GM12878 (cell line): Measurements from ENCODE around the gene PASK. TPM values are rescaled to one million over a fixed set of nuclear protein-coding genes. Genes with fewer than 3 reads are reported as not detected.

Source experiments
- ATF3 ChIP-seq: IDR thresholded peaks from 2 replicates; pipeline ENCODE4 v1.6.1; 2011; ENCODE audit warnings: low read depth, mild to moderate bottlenecking, low read length, moderate library complexity, borderline replicate concordance; ENCODE audit errors: extremely low read depth
- BRCA1 ChIP-seq: IDR thresholded peaks from 2 replicates; pipeline ENCODE4 v1.6.1; 2011; ENCODE audit warnings: low read depth, low read length, improper control_type of control experiment
- CBFB ChIP-seq: IDR thresholded peaks from 2 replicates; pipeline ENCODE4 v1.6.1; 2016; ENCODE audit warnings: antibody characterized with exemption, low read depth
- CEBPZ ChIP-seq: fragments of 150-350 bp; IDR thresholded peaks from 2 replicates; pipeline ENCODE4 v1.6.1; 2016; ENCODE audit warnings: low read depth, low read length
- CREM ChIP-seq: IDR thresholded peaks from 2 replicates; pipeline ENCODE4 v1.6.1; 2014; ENCODE audit warnings: antibody characterized with exemption, low read depth
- E2F8 ChIP-seq: fragments of 450-650 bp; IDR thresholded peaks from 2 replicates; pipeline ENCODE4 v1.6.1; 2018; ENCODE audit warnings: mild to moderate bottlenecking, low read depth, moderate library complexity; ENCODE audit not compliant: partially characterized antibody
- EP300 ChIP-seq, 2 experiments: fragments of 150-350 bp in 1 of 2; IDR thresholded peaks; 2 replicates each; pipeline ENCODE4 v1.6.1; 2011 to 2012; ENCODE audit warnings: low read depth in 2 of 2, low read length in 2 of 2, borderline replicate concordance in 1 of 2, improper control_type of control experiment in 1 of 2, inconsistent platforms in 1 of 2; ENCODE audit not compliant: control insufficient read depth in 1 of 2
- FOS ChIP-seq: IDR thresholded peaks from 3 replicates; pipeline ENCODE4 v1.6.1; 2011; ENCODE audit warnings: borderline replicate concordance; ENCODE audit not compliant: insufficient read length; ENCODE audit errors: extremely low read depth
- HDAC2 ChIP-seq: fragments of 200-600 bp; sonication (generic); IDR thresholded peaks from 2 replicates; pipeline ENCODE4 v1.6.1; 2017
- NBN ChIP-seq: fragments of 450-650 bp; IDR thresholded peaks from 2 replicates; pipeline ENCODE4 v1.6.1; 2016
- PAX5 ChIP-seq: IDR thresholded peaks from 2 replicates; pipeline ENCODE4 v1.6.1; 2011; ENCODE audit warnings: low read depth, low read length, borderline replicate concordance
- PML ChIP-seq: IDR thresholded peaks from 2 replicates; pipeline ENCODE4 v1.6.1; 2012; ENCODE audit warnings: low read length, inconsistent platforms
- POLR2AphosphoS5 ChIP-seq: IDR thresholded peaks from 2 replicates; pipeline ENCODE4 v1.6.1; 2011; ENCODE audit warnings: mild to moderate bottlenecking, low read length, inconsistent platforms
- RAD21 ChIP-seq: IDR thresholded peaks from 2 replicates; pipeline ENCODE4 v1.6.1; 2011; ENCODE audit warnings: mild to moderate bottlenecking, low read depth, low read length, moderate library complexity; ENCODE audit not compliant: insufficient read depth
- SKIL ChIP-seq: fragments of 450-650 bp; IDR thresholded peaks from 2 replicates; pipeline ENCODE4 v1.6.1; 2017; ENCODE audit warnings: mild to moderate bottlenecking, low read depth, inconsistent platforms; ENCODE audit not compliant: poor library complexity, severe bottlenecking
- SMARCA5 ChIP-seq: fragments of 450-650 bp; IDR thresholded peaks from 2 replicates; pipeline ENCODE4 v1.6.1; 2017; ENCODE audit warnings: mild to moderate bottlenecking
- SREBF1 ChIP-seq: IDR thresholded peaks from 2 replicates; pipeline ENCODE4 v1.6.1; 2012; ENCODE audit warnings: mild to moderate bottlenecking, low read length
- ZBED1 ChIP-seq: IDR thresholded peaks from 2 replicates; pipeline ENCODE4 v1.6.1; 2016; ENCODE audit warnings: borderline replicate concordance
- ZBTB11 ChIP-seq: fragments of 450-650 bp; formaldehyde crosslinking; IDR thresholded peaks from 2 replicates; pipeline ENCODE4 v1.5.0; 2022; ENCODE audit warnings: mild to moderate bottlenecking, missing genetic modification characterization
- ZNF207 ChIP-seq: fragments of 450-650 bp; IDR thresholded peaks from 2 replicates; pipeline ENCODE4 v1.6.1; 2014; ENCODE audit warnings: antibody characterized with exemption, mild to moderate bottlenecking, borderline replicate concordance
- polyA plus RNA-seq, 11 experiments: library from polyadenylated mRNA; depleted of rRNA in 4 of 11; unstranded in 6 of 11; stranded (reverse) in 5 of 11; fragments of >200 nt; fragmentation: Nextera tagmentation in 4 of 11; fragmentation: Illumina TruSeq in 1 of 11; extraction: Ambion mirVana in 4 of 11; extraction: Trizol in 1 of 11; gene quantifications; 1 replicate in 1 of 11; 2 replicates in 10 of 11; pipeline versions ENCODE4 v1.2.1 to v1.2.3, GENCODE V29; 2011 to 2016; ENCODE audit warnings: inconsistent platforms in 2 of 11, missing spikeins in 2 of 11, low read depth in 1 of 11
- total RNA-seq, 4 experiments: library from RNA; depleted of rRNA in 3 of 4; stranded (reverse); fragments of >200 nt in 3 of 4; fragmentation: Illumina TruSeq in 1 of 4; extraction: Trizol in 1 of 4; gene quantifications; 2 replicates each; pipeline versions ENCODE4 v1.2.1 to v1.2.3, GENCODE V29; 2013 to 2021

PASK gene
- total and polyA plus RNA-seq, 10 of the 15 experiments (the other 5 are each of a cell fraction or from before 2014, with no cell fraction given), result 9.6 to 62.2 (median 28.5) TPM

GRCh38 chr2:241088376-241088775 is 60.9 kb downstream of the PASK start (continued):
- TF ChIP-seq ATF3, result no peak
- no peak for TF ChIP-seq ZBED1
- no peak for TF ChIP-seq POLR2AphosphoS5
- no peak for TF ChIP-seq CREM
- no peak for TF ChIP-seq ZBTB11 (CRISPR knock-in tag)
- TF ChIP-seq EP300 (IDR thresholded peaks at IDR 0.05; ENCODE audit: borderline replicate concordance in 1 of 2, control insufficient read depth in 1 of 2, low read depth in 2 of 2, low read length in 2 of 2), result peak in 1 of 2 experiments; percentile 61; a peak in 2 of 4 replicates
- TF ChIP-seq FOS, result no peak
- no peak for TF ChIP-seq NBN
- TF ChIP-seq HDAC2, result no peak
- no peak for TF ChIP-seq CBFB
- no peak for TF ChIP-seq SKIL
- no peak for TF ChIP-seq CEBPZ
- TF ChIP-seq PML, result no peak
- no peak for TF ChIP-seq ZNF207
- TF ChIP-seq SREBF1, result no peak
- TF ChIP-seq PAX5, result no peak
- TF ChIP-seq SMARCA5, result no peak
- TF ChIP-seq BRCA1, result no peak
- no peak for TF ChIP-seq E2F8
- no peak for TF ChIP-seq RAD21
